Upper lobe of left lung (tissue), 4 donors: ENCODE results near the gene GLIS1.

Experiments
- CTCF ChIP-seq, 6 experiments: fragments of 450-650 bp in 4 of 6; fragments of 200-600 bp in 2 of 6; sonication (generic) in 2 of 6; IDR thresholded peaks; one replicate each; pipeline ENCODE4 v1.5.1; 2016 to 2019; ENCODE audit warnings: antibody characterized with exemption in 6 of 6
- EP300 ChIP-seq, 4 donors: sonication (generic); formaldehyde crosslinking; IDR thresholded peaks; one replicate each; pipeline ENCODE4 v1.5.1; 2017; ENCODE audit warnings: antibody characterized with exemption in 4 of 4, control low read depth in 2 of 4
- POLR2A ChIP-seq, 4 donors: fragments of 450-650 bp; IDR thresholded peaks; one replicate each; pipeline ENCODE4 v1.5.1; 2016 to 2017; ENCODE audit warnings: antibody characterized with exemption in 4 of 4, mild to moderate bottlenecking in 2 of 4

- TF ChIP-seq CTCF (IDR thresholded peaks at IDR 0.05) (no peak), POLR2A (IDR thresholded peaks at IDR 0.05) (no peak), EP300 (IDR thresholded peaks at IDR 0.05) (no peak)
Observed at GRCh38 chr1:53513846-53514245, 225.1 kb downstream of the GLIS1 start.
